Measurements from ENCODE around the gene FHOD3. TPM values are rescaled to one million over a fixed set of nuclear protein-coding genes. Genes with fewer than 3 reads are reported as not detected.

Gene FHOD3
- total and polyA plus RNA-seq, 2 of the 8 experiments (the other 6 are each of a cell fraction or from before 2014, with no cell fraction given), result 9.7 to 10.5 TPM

GRCh38 chr18:36308711-36309435, 11.4 kb downstream of the FHOD3 start (continued):
- no peak for TF ChIP-seq CTCF (IDR thresholded peaks at IDR 0.05; ENCODE audit: control extremely low read depth in 1 of 3, insufficient read depth in 1 of 3, low read depth in 1 of 3, low read length in 3 of 3)
- TF ChIP-seq CREB1 (IDR thresholded peaks at IDR 0.05), result no peak
- TF ChIP-seq JUND (IDR thresholded peaks at IDR 0.05; ENCODE audit: low read length), result no peak
- TF ChIP-seq USF2 (IDR thresholded peaks at IDR 0.05; ENCODE audit: low read length), result no peak
